ENCODE measurements around the gene FRG2.
"Not testable (repeated sequence)": the region's sequence is repeated elsewhere in the genome, so short reads cannot be mapped to it uniquely, and the experiment has no call there.

The FRG2 gene

GRCh38 chr4:190015538-190016368 lies 11.3 kb downstream of the FRG2 start:
- DNase-seq = no peak

- no peak for DNase-seq
Measured at GRCh38 chr4:190014771-190015537, 12.1 kb downstream of the FRG2 start.

GRCh38 chr4:189989941-189990340 lies 37.1 kb downstream of the FRG2 start:
- DNase-seq = not testable (repeated sequence)

- no peak for DNase-seq
Measured at GRCh38 chr4:189988877-189989431, 38.1 kb downstream of the FRG2 start.

GRCh38 chr4:189985651-189986243 lies 41.3 kb downstream of the FRG2 start:
- not testable (repeated sequence) for DNase-seq

- DNase-seq = not testable (repeated sequence)
Measured at GRCh38 chr4:189984661-189985060, 42.4 kb downstream of the FRG2 start.

- not testable (repeated sequence) for DNase-seq
Measured at GRCh38 chr4:189983916-189984526, 43.0 kb downstream of the FRG2 start.

GRCh38 chr4:189981970-189982369 lies 45.1 kb downstream of the FRG2 start:
- no peak for DNase-seq

GRCh38 chr4:189980292-189980691 lies 46.8 kb downstream of the FRG2 start:
- not testable (repeated sequence) for DNase-seq

- DNase-seq = no peak
Measured at GRCh38 chr4:189979196-189980047, 47.6 kb downstream of the FRG2 start.
